ELF-1 (cell line): ENCODE data around the gene MYH15.
A peak's percentile ranks its signal among the peaks of the same experiment; 100 is the strongest.
"Not testable (repeated sequence)": the region's sequence is repeated elsewhere in the genome, so short reads cannot be mapped to it uniquely, and the experiment has no call there.

ENCODE experiments used
- DNase-seq: peaks from one replicate; pipeline ENCODE4 v3.0.0-alpha.2; 2016; ENCODE audit warnings: low read depth, low spot score

MYH15 gene

GRCh38 chr3:108389372-108389771 is 121.0 kb downstream of the MYH15 start:
- DNase-seq, result no peak

GRCh38 chr3:108388136-108389132 is 122.0 kb downstream of the MYH15 start:
- no peak for DNase-seq

- no peak for DNase-seq
These were observed 123.3 kb downstream of the MYH15 start for GRCh38 chr3:108387063-108387462.

GRCh38 chr3:108383306-108383705 is 127.1 kb downstream of the MYH15 start:
- no peak for DNase-seq

GRCh38 chr3:108381529-108382140 is 128.8 kb downstream of the MYH15 start:
- peak; percentile 86 for DNase-seq

- no peak for DNase-seq
These were observed 130.1 kb downstream of the MYH15 start for GRCh38 chr3:108380128-108380795.

- not testable (repeated sequence) for DNase-seq
These were observed 131.4 kb downstream of the MYH15 start for GRCh38 chr3:108378952-108379342.

GRCh38 chr3:108378153-108378951 is 132.0 kb downstream of the MYH15 start:
- no peak for DNase-seq

GRCh38 chr3:108377384-108377783 is 133.0 kb downstream of the MYH15 start:
- no peak for DNase-seq

GRCh38 chr3:108376026-108376425 is 134.4 kb downstream of the MYH15 start:
- no peak for DNase-seq

GRCh38 chr3:108359011-108359410 is 151.4 kb downstream of the MYH15 start:
- no peak for DNase-seq

- DNase-seq, result no peak
These were observed 153.4 kb downstream of the MYH15 start for GRCh38 chr3:108357042-108357441.

GRCh38 chr3:108354562-108354961 is 155.8 kb downstream of the MYH15 start:
- no peak for DNase-seq

GRCh38 chr3:108352176-108352575 is 158.2 kb downstream of the MYH15 start:
- DNase-seq, result no peak

GRCh38 chr3:108346301-108347227 is 163.8 kb downstream of the MYH15 start:
- no peak for DNase-seq

GRCh38 chr3:108345492-108346205 is 164.7 kb downstream of the MYH15 start:
- no peak for DNase-seq

- DNase-seq, result no peak
These were observed 166.9 kb downstream of the MYH15 start for GRCh38 chr3:108343491-108343890.

- DNase-seq, result no peak
These were observed 167.4 kb downstream of the MYH15 start for GRCh38 chr3:108342837-108343486.

- no peak for DNase-seq
These were observed 168.5 kb downstream of the MYH15 start for GRCh38 chr3:108341911-108342310.
